GM12874 (cell line): Measurements from ENCODE around the gene IQSEC1.

Source experiments
- CTCF ChIP-seq: IDR thresholded peaks from 2 replicates; pipeline ENCODE4 v1.5.1; 2011; ENCODE audit warnings: low read depth, mild to moderate bottlenecking, control low read depth, low read length, moderate library complexity; ENCODE audit not compliant: insufficient read depth

Gene IQSEC1

GRCh38 chr3:12959838-12960378 is 113.3 kb downstream of the IQSEC1 start:
- TF ChIP-seq CTCF, result no peak

GRCh38 chr3:12959410-12959809 is 113.8 kb downstream of the IQSEC1 start:
- no peak for TF ChIP-seq CTCF

DNA sequence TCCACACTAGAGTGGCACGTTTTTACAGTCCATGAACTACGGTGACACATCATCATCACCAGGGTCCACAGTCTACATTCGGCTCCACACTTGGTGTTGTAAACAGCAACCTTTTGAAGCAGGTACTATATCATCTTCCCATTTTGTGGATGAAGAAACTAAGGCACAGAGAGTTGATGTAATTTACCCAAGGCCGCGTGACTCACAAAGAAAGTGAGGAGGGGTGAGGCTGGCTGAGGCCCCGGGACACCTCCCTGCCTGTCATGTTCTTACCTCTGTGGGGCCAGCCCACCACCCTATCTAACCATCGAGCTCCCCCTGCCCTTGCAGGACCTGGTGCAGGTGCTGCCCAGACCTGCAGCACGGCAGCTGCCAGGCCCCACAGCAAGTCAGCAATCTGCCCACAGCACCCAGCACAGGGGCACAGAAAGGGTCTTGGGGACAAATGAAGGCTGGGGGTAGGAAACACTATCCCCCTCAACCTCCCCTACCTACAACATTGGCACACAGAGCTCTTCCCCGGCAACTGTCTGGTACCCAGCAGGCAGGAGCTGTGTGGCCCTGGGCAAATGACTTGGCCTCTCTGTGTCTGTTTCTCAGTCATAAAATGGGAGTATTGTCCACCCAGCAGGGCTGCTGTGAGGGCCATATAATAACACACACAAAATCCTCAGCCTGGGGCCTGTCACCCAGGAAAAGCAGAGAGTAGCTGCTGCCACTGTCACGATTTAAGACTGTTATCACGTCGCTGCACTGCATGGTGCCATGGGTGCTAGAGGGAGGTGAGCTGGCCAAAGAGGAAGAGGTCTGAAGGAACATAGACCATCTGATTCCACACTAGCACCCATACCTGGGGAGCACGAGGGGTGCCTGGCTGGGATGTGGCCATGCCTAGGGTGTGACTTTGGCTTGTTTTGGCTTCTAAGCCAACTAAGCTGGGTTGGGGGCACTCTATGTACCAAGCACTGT is 115.1 kb downstream of the IQSEC1 start:
- no peak for TF ChIP-seq CTCF

- TF ChIP-seq CTCF, result no peak
Observed at GRCh38 chr3:12957339-12957738, 115.9 kb downstream of the IQSEC1 start.

DNA sequence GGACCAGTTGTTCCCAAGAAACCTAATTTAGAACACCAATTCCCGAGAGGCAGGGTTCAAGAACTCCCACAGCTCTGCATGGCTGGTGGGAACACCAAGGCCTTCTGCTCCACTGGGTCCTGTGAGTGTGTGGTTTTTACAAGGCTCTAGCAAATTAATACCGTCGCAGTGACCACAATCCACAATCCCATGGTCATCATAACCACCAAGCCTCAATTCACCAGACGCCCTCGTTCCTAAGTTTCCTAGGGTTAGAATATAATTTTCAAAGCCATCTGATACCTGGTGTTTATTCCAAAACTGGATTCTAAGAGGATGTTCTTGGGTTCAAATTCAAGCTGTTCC is 116.9 kb downstream of the IQSEC1 start:
- no peak for TF ChIP-seq CTCF

GRCh38 chr3:12955651-12956315 is 117.4 kb downstream of the IQSEC1 start:
- no peak for TF ChIP-seq CTCF

DNA sequence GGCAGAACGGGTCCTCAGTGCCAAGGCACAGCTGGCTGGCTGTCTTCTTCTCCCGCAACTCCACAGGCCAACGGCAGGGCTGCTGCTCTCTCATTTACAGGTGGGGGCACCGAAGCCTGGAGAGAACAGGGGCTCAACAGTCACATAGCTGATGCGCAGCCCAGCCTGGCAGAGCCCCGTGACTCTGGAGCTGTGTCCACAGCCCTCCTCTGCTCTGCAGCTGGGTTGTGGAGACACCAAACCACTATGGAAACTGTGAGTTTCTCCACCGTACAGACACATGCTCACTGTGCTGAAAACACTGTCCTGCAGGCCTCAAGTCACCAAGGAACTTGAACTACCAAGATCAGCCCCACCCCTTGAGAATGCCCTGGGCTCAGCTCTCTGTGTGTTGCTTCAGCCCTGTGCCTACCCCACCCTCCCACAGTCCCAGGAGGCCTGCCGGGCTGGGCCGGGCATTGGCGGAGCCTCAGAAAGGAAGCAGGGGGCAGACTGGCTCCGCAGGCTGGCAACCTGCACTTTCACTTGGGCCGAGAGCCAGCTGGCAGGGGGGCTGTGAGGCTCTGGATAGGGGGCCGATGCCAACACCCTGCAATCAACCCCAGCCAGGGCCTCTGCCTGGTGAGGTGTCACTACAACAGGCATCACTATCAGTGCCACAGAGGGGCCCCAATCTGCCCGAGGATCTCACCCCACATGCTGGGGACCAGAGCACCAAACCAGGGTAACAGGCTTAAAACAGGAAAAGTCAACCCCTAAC is 118.2 kb downstream of the IQSEC1 start:
- no peak for TF ChIP-seq CTCF
